Muscle layer of duodenum (tissue), 2 donors: ENCODE measurements around the gene UGT1A3.

Experiments
- H3K27ac ChIP-seq: one replicate; pipeline ENCODE4 v1.7.0; 2013; ENCODE audit warnings: mild to moderate bottlenecking, low read length
- H3K27me3 ChIP-seq: one replicate; pipeline ENCODE4 v1.7.0; 2013; ENCODE audit warnings: low read depth, mild to moderate bottlenecking, control low read depth, low read length
- H3K36me3 ChIP-seq, 2 donors: one replicate each; pipeline ENCODE4 v1.7.0; 2013; ENCODE audit warnings: low read length in 2 of 2, control low read depth in 1 of 2, mild to moderate bottlenecking in 1 of 2; ENCODE audit not compliant: insufficient read depth in 2 of 2, control insufficient read depth in 1 of 2
- H3K4me1 ChIP-seq, 2 donors: one replicate each; pipeline ENCODE4 v1.7.0; 2013; ENCODE audit warnings: low read length in 2 of 2, mild to moderate bottlenecking in 2 of 2, control low read depth in 1 of 2, moderate library complexity in 1 of 2; ENCODE audit not compliant: insufficient read depth in 2 of 2, control insufficient read depth in 1 of 2
- H3K4me3 ChIP-seq, 2 donors: one replicate each; pipeline ENCODE4 v1.7.0; 2013; ENCODE audit warnings: low read length in 2 of 2, low read depth in 1 of 2, mild to moderate bottlenecking in 1 of 2
- H3K9me3 ChIP-seq, 2 donors: one replicate each; pipeline ENCODE4 v1.7.0; 2013; ENCODE audit warnings: low read length in 2 of 2, control low read depth in 1 of 2, mild to moderate bottlenecking in 1 of 2; ENCODE audit not compliant: control insufficient read depth in 1 of 2
- donor health status: healthy.

The UGT1A3 gene

GRCh38 chr2:233728723-233729301, at the start of gene UGT1A3:
Gene UGT1A3, plus strand, starts transcription at chr2:233729042. Its CDS starts 85 bp downstream, at chr2:233729127.
- Histone ChIP-seq H3K4me3 (no peak within 1 kb of the TSS), H3K36me3 (no peaks in the 10 kb centered on the region), H3K27ac (no peak within 1 kb of the TSS), H3K27me3 (no peaks in the 10 kb centered on the region), H3K4me1 (no peaks in the 10 kb centered on the region), H3K9me3 (no peaks in the 10 kb centered on the region)

GRCh38 chr2:233679196-233679595, 49.6 kb upstream of the UGT1A3 start:
- Histone ChIP-seq H3K9me3 (no peaks in the 10 kb centered on the region), H3K4me1 (no peaks in the 10 kb centered on the region), H3K27me3 (no peaks in the 10 kb centered on the region), H3K36me3 (no peaks in the 10 kb centered on the region), H3K27ac (no peak overlapping the region), H3K4me3 (no peak overlapping the region)

- Histone ChIP-seq H3K4me1 (no peaks in the 10 kb centered on the region), H3K27ac (no peak overlapping the region), H3K9me3 (no peaks in the 10 kb centered on the region), H3K27me3 (no peaks in the 10 kb centered on the region), H3K36me3 (no peaks in the 10 kb centered on the region), H3K4me3 (no peak overlapping the region)
These were observed 48.3 kb upstream of the UGT1A3 start for GRCh38 chr2:233680361-233681045.

- H3K4me3 ChIP-seq, result no peak within 1 kb of the TSS
- H3K4me1 ChIP-seq, result no peaks in the 10 kb centered on the region
- H3K36me3 ChIP-seq, result no peaks in the 10 kb centered on the region
- H3K27me3 ChIP-seq, result no peaks in the 10 kb centered on the region
- H3K27ac ChIP-seq, result no peak within 1 kb of the TSS
- H3K9me3 ChIP-seq, result no peaks in the 10 kb centered on the region
These were observed 47.2 kb upstream of the UGT1A3 start, which contains the start of gene UGT1A7 for GRCh38 chr2:233681521-233682099. Gene UGT1A7, plus strand, starts transcription at chr2:233681901. Its CDS starts 37 bp downstream, at chr2:233681938.

- no peaks in the 10 kb centered on the region for H3K4me1 ChIP-seq
- H3K27ac ChIP-seq, result no peak overlapping the region
- no peaks in the 10 kb centered on the region for H3K36me3 ChIP-seq
- no peak overlapping the region for H3K4me3 ChIP-seq
- H3K9me3 ChIP-seq, result no peaks in the 10 kb centered on the region
- no peaks in the 10 kb centered on the region for H3K27me3 ChIP-seq
These were observed 44.2 kb upstream of the UGT1A3 start for GRCh38 chr2:233684640-233685039.

- no peaks in the 10 kb centered on the region for H3K4me1 ChIP-seq
- no peaks in the 10 kb centered on the region for H3K27me3 ChIP-seq
- H3K4me3 ChIP-seq, result no peak overlapping the region
- no peaks in the 10 kb centered on the region for H3K36me3 ChIP-seq
- H3K9me3 ChIP-seq, result no peaks in the 10 kb centered on the region
- H3K27ac ChIP-seq, result no peak overlapping the region
These were observed 41.9 kb upstream of the UGT1A3 start for GRCh38 chr2:233686928-233687327.

GRCh38 chr2:233688341-233688740, 40.5 kb upstream of the UGT1A3 start:
- no peak overlapping the region for H3K4me3 ChIP-seq
- H3K4me1 ChIP-seq, result no peaks in the 10 kb centered on the region
- H3K36me3 ChIP-seq, result no peaks in the 10 kb centered on the region
- no peaks in the 10 kb centered on the region for H3K27me3 ChIP-seq
- H3K27ac ChIP-seq, result no peak overlapping the region
- no peaks in the 10 kb centered on the region for H3K9me3 ChIP-seq

- Histone ChIP-seq H3K27ac (no peak overlapping the region), H3K36me3 (no peaks in the 10 kb centered on the region), H3K9me3 (no peaks in the 10 kb centered on the region), H3K4me1 (no peaks in the 10 kb centered on the region), H3K27me3 (no peaks in the 10 kb centered on the region), H3K4me3 (no peak overlapping the region)
These were observed 39.8 kb upstream of the UGT1A3 start for GRCh38 chr2:233689031-233689430.

GRCh38 chr2:233689501-233689900, 39.3 kb upstream of the UGT1A3 start:
- H3K27me3 ChIP-seq, result no peaks in the 10 kb centered on the region
- H3K4me1 ChIP-seq, result no peaks in the 10 kb centered on the region
- no peak overlapping the region for H3K27ac ChIP-seq
- H3K36me3 ChIP-seq, result no peaks in the 10 kb centered on the region
- H3K9me3 ChIP-seq, result no peaks in the 10 kb centered on the region
- H3K4me3 ChIP-seq, result no peak overlapping the region

- H3K36me3 ChIP-seq, result no peaks in the 10 kb centered on the region
- no peaks in the 10 kb centered on the region for H3K27me3 ChIP-seq
- no peak overlapping the region for H3K4me3 ChIP-seq
- no peaks in the 10 kb centered on the region for H3K4me1 ChIP-seq
- H3K27ac ChIP-seq, result no peak overlapping the region
- H3K9me3 ChIP-seq, result no peaks in the 10 kb centered on the region
These were observed 38.4 kb upstream of the UGT1A3 start for GRCh38 chr2:233690444-233690843.

- Histone ChIP-seq H3K4me1 (no peaks in the 10 kb centered on the region), H3K9me3 (no peaks in the 10 kb centered on the region), H3K36me3 (no peaks in the 10 kb centered on the region), H3K4me3 (no peak overlapping the region), H3K27ac (no peak overlapping the region), H3K27me3 (no peaks in the 10 kb centered on the region)
These were observed 37.1 kb upstream of the UGT1A3 start for GRCh38 chr2:233691443-233692433.
